PC-9 (cell line): Measurements from ENCODE around the gene CPT1B. TPM values are rescaled to one million over a fixed set of nuclear protein-coding genes. Genes with fewer than 3 reads are reported as not detected.

Experiments used
- BruUV-seq: library from RNA; stranded (reverse); fragments of 400-500 nt; replicated peaks from 2 replicates; lab custom pipeline; 2021; lab: Mats Ljungman, UMichigan
- CTCF ChIA-PET: fragments of 300-600 bp; sonication (Branson Sonifier 250); formaldehyde crosslinking; loops from one replicate; lab custom pipeline; 2022; ENCODE audit warnings: antibody characterized with exemption; lab: Charles Lee
- POLR2A ChIA-PET: fragments of 300-600 bp; sonication (Branson Sonifier 250); formaldehyde crosslinking; loops from one replicate; lab custom pipeline; 2022; ENCODE audit warnings: antibody characterized with exemption; ENCODE audit not compliant: unreplicated experiment; lab: Charles Lee
- DNase-seq, 2 experiments: peaks; one replicate each; pipeline versions ENCODE4 v3.0.0 to v3.0.0-alpha.2; 2015 to 2022; ENCODE audit warnings: mixed read lengths in 1 of 2
- H2AFZ ChIP-seq: fragments of 200-600 bp; sonication (generic); 2 replicates; pipeline ENCODE4 v1.8.1; 2017; ENCODE audit warnings: antibody characterized with exemption
- H3F3A ChIP-seq: fragments of 200-600 bp; sonication (generic); 2 replicates; pipeline ENCODE4 v1.8.1; 2017; ENCODE audit warnings: antibody characterized with exemption, mild to moderate bottlenecking, low read depth; ENCODE audit not compliant: insufficient read depth
- H3K27ac ChIP-seq: fragments of 200-600 bp; sonication (generic); 2 replicates; pipeline ENCODE4 v1.6.1; 2016; ENCODE audit warnings: mixed run types
- H3K27me3 ChIP-seq: fragments of 200-600 bp; sonication (generic); 2 replicates; pipeline ENCODE4 v1.6.1; 2016; ENCODE audit warnings: low read depth, mixed run types; ENCODE audit not compliant: insufficient read depth
- H3K36me3 ChIP-seq: fragments of 200-600 bp; sonication (generic); 2 replicates; pipeline ENCODE4 v1.6.1; 2016; ENCODE audit warnings: low read depth, mixed run types
- H3K4me1 ChIP-seq: fragments of 200-600 bp; sonication (generic); replicated peaks from 2 replicates; pipeline ENCODE4 v1.6.1; 2016; ENCODE audit warnings: mixed run types; ENCODE audit not compliant: insufficient read depth
- H3K4me2 ChIP-seq: fragments of 200-600 bp; sonication (generic); 2 replicates; pipeline ENCODE4 v1.6.1; 2017; ENCODE audit warnings: mixed run types
- H3K4me3 ChIP-seq: fragments of 200-600 bp; sonication (generic); 2 replicates; pipeline ENCODE4 v1.6.1; 2016; ENCODE audit warnings: mixed run types
- H3K79me2 ChIP-seq: fragments of 200-600 bp; sonication (generic); 2 replicates; pipeline ENCODE4 v1.6.1; 2017; ENCODE audit warnings: low read depth, mixed run types
- H3K9me2 ChIP-seq: fragments of 200-600 bp; sonication (generic); 2 replicates; pipeline ENCODE4 v1.8.1; 2017; ENCODE audit warnings: mild to moderate bottlenecking; ENCODE audit not compliant: insufficient read depth
- H3K9me3 ChIP-seq: fragments of 200-600 bp; sonication (generic); 2 replicates; pipeline ENCODE4 v1.8.1; 2016; ENCODE audit warnings: low read depth; ENCODE audit not compliant: insufficient read depth
- H4K20me1 ChIP-seq: fragments of 200-600 bp; sonication (generic); 2 replicates; pipeline ENCODE4 v1.8.1; 2017; ENCODE audit not compliant: insufficient read depth
- CTCF ChIP-seq: fragments of 200-600 bp; sonication (generic); conservative IDR thresholded peaks from 2 replicates; pipeline ENCODE4 v1.6.1; 2017; ENCODE audit warnings: mixed run types, antibody characterized with exemption, mild to moderate bottlenecking, moderate library complexity
- EZH2 ChIP-seq: fragments of 200-600 bp; sonication (generic); IDR thresholded peaks from 2 replicates; pipeline ENCODE4 v1.8.0; 2017; ENCODE audit warnings: antibody characterized with exemption, low read depth
- intact Hi-C: fragments of 100-400 bp; cut with micrococcal nuclease; formaldehyde crosslinking; loops from one replicate; pipeline ENCODE4 v1.10.0; 2022; ENCODE audit not compliant: unreplicated experiment
- total RNA-seq: library from RNA; stranded (reverse); gene quantifications from 2 replicates; pipeline ENCODE4 v1.2.3, GENCODE V29; 2021

CPT1B gene
- total RNA-seq, 1 experiment from 2014 or later: 66.2 TPM

- Histone ChIP-seq H3K27me3 (no peaks in the 10 kb centered on the region), H3K9me3 (no peaks in the 10 kb centered on the region), H3K79me2 (peaks cover 22% of the 10 kb centered on the region), H3K36me3 (peaks cover 16% of the 10 kb centered on the region; the same call in 1 of the 2 replicates), H2AFZ (no peak overlapping the region), H3K4me2 (no peak overlapping the region), H3K4me3 (no peak overlapping the region), H3F3A (peaks cover 10% of the 10 kb centered on the region; the same call in 1 of the 2 replicates), H3K27ac (no peak overlapping the region), H3K9me2 (no peaks in the 10 kb centered on the region), H4K20me1 (no peaks in the 10 kb centered on the region), H3K4me1 (peaks cover 11% of the 10 kb centered on the region)
- DNase-seq: no peak
- BruUV-seq: no TSS peak
- CTCF ChIA-PET: no interaction called here
- POLR2A ChIA-PET: no interaction called here
- TF ChIP-seq CTCF (no peak), EZH2 (no peak)
- intact Hi-C loops: no loop called here
These were observed 585 bp downstream of the CPT1B start for GRCh38 chr22:50577697-50577986.

GRCh38 chr22:50576806-50577696 is 1.2 kb downstream of the CPT1B start:
- BruUV-seq: no TSS peak
- CTCF ChIA-PET: no interaction called here
- Histone ChIP-seq H3F3A (peaks cover 10% of the 10 kb centered on the region; the same call in 1 of the 2 replicates), H3K9me3 (no peaks in the 10 kb centered on the region), H3K79me2 (peaks cover 21% of the 10 kb centered on the region), H3K4me3 (no peak overlapping the region), H3K4me1 (peaks cover 11% of the 10 kb centered on the region), H3K36me3 (peaks cover 22% of the 10 kb centered on the region; the same call in 1 of the 2 replicates), H4K20me1 (no peaks in the 10 kb centered on the region), H3K27me3 (no peaks in the 10 kb centered on the region), H3K27ac (no peak overlapping the region), H3K4me2 (no peak overlapping the region), H2AFZ (no peak overlapping the region), H3K9me2 (no peaks in the 10 kb centered on the region)
- no peak for TF ChIP-seq EZH2
- no peak for TF ChIP-seq CTCF
- no peak for DNase-seq
- intact Hi-C loops: no loop called here
- POLR2A ChIA-PET: no interaction called here

GRCh38 chr22:50576070-50576469 is 2.2 kb downstream of the CPT1B start:
- H3K4me3 ChIP-seq: no peak overlapping the region
- POLR2A ChIA-PET: no interaction called here
- TF ChIP-seq EZH2: no peak
- peak; percentile 57; the same call in 1 of the 2 replicates for TF ChIP-seq CTCF
- intact Hi-C loops: no loop called here
- no peaks in the 10 kb centered on the region for H3K9me3 ChIP-seq
- no TSS peak for BruUV-seq
- no peaks in the 10 kb centered on the region for H4K20me1 ChIP-seq
- no peak overlapping the region for H2AFZ ChIP-seq
- CTCF ChIA-PET: no interaction called here
- no peak overlapping the region for H3K27ac ChIP-seq
- H3K79me2 ChIP-seq: peaks cover 11% of the 10 kb centered on the region
- no peak overlapping the region for H3K4me2 ChIP-seq
- H3K9me2 ChIP-seq: no peaks in the 10 kb centered on the region
- H3F3A ChIP-seq: peaks cover 10% of the 10 kb centered on the region; the same call in 1 of the 2 replicates
- DNase-seq: peak; percentile 24 to 60
- H3K27me3 ChIP-seq: no peaks in the 10 kb centered on the region
- H3K36me3 ChIP-seq: peaks cover 23% of the 10 kb centered on the region; the same call in 1 of the 2 replicates
- 0 out of 2 replicates have a peak, but pooled peaks cover 2% of the 10 kb centered on the region for H3K4me1 ChIP-seq
